Lower lobe of right lung (tissue), 2 donors: ENCODE results near the gene GPC6. TPM values are rescaled to one million over a fixed set of nuclear protein-coding genes. Genes with fewer than 3 reads are reported as not detected.

Experiments
- ATAC-seq, 2 donors: fragments of 200-7000 bp; cut with Tn5 transposase; one replicate each; pipeline ENCODE4 v1.9.1; 2020 to 2022; ENCODE audit warnings: mild to moderate bottlenecking in 2 of 2, moderate library complexity in 2 of 2
- DNase-seq: peaks from one replicate; pipeline ENCODE4 v3.0.0-alpha.2; 2020
- H3K27ac ChIP-seq: fragments of 200-600 bp; one replicate; pipeline ENCODE4 v1.8.0; 2022
- H3K27me3 ChIP-seq: fragments of 200-600 bp; one replicate; pipeline ENCODE4 v1.8.0; 2022; ENCODE audit warnings: low read depth
- H3K36me3 ChIP-seq: fragments of 200-600 bp; one replicate; pipeline ENCODE4 v1.8.0; 2022; ENCODE audit warnings: mild to moderate bottlenecking
- H3K4me1 ChIP-seq: fragments of 200-600 bp; one replicate; pipeline ENCODE4 v1.8.0; 2022
- H3K4me3 ChIP-seq: fragments of 200-600 bp; one replicate; pipeline ENCODE4 v1.8.0; 2022; ENCODE audit warnings: mild to moderate bottlenecking
- H3K9me3 ChIP-seq: fragments of 200-600 bp; one replicate; pipeline ENCODE4 v1.8.0; 2022
- CTCF ChIP-seq: fragments of 200-600 bp; IDR thresholded peaks from one replicate; pipeline ENCODE4 v1.8.0; 2022; ENCODE audit warnings: antibody characterized with exemption, mild to moderate bottlenecking
- intact Hi-C: fragments of 100-400 bp; cut with DNase I; formaldehyde crosslinking; loops from one replicate; pipeline ENCODE4 v1.11.0; 2022
- total RNA-seq: library from RNA; stranded (reverse); fragmentation: NEBNext Ultra II Directional; extraction: Animal tissue kit (Norgen Biotek cat#: 25700); gene quantifications from one replicate; pipeline ENCODE4 v1.2.1, GENCODE V29; 2021
- donor health status: DM: no; HTN: yes; CAD: no; lungs with severe emphysema.

Gene GPC6
- total RNA-seq, 1 donor from 2014 or later, result 5.5 TPM

- Histone ChIP-seq H3K27ac (no peak overlapping the region), H3K27me3 (no peaks in the 10 kb centered on the region), H3K4me3 (no peak overlapping the region), H3K9me3 (no peaks in the 10 kb centered on the region), H3K4me1 (no peaks in the 10 kb centered on the region), H3K36me3 (no peaks in the 10 kb centered on the region)
- intact Hi-C loops, result no loop called here
- no peak for TF ChIP-seq CTCF
- ATAC-seq (no peak), DNase-seq (no peak)
Observed at GRCh38 chr13:93377196-93377595, 150.6 kb downstream of the GPC6 start.

GRCh38 chr13:93378184-93378583 lies 151.6 kb downstream of the GPC6 start:
- Histone ChIP-seq H3K9me3 (no peaks in the 10 kb centered on the region), H3K4me3 (no peak overlapping the region), H3K27me3 (no peaks in the 10 kb centered on the region), H3K27ac (no peak overlapping the region), H3K4me1 (no peaks in the 10 kb centered on the region), H3K36me3 (no peaks in the 10 kb centered on the region)
- no peak for DNase-seq
- no peak for TF ChIP-seq CTCF
- intact Hi-C loops, result no loop called here
- ATAC-seq, result no peak

GRCh38 chr13:93386116-93386515 lies 159.5 kb downstream of the GPC6 start:
- no peak for ATAC-seq
- Histone ChIP-seq H3K36me3 (no peaks in the 10 kb centered on the region), H3K27me3 (no peaks in the 10 kb centered on the region), H3K4me3 (no peak overlapping the region), H3K9me3 (no peaks in the 10 kb centered on the region), H3K4me1 (no peaks in the 10 kb centered on the region), H3K27ac (no peak overlapping the region)
- no peak for TF ChIP-seq CTCF
- no peak for DNase-seq
- intact Hi-C loops, result no loop called here

GRCh38 chr13:93388701-93389100 lies 162.1 kb downstream of the GPC6 start:
- H3K4me3 ChIP-seq, result no peak overlapping the region
- no peaks in the 10 kb centered on the region for H3K27me3 ChIP-seq
- intact Hi-C loops, result no loop called here
- H3K36me3 ChIP-seq, result no peaks in the 10 kb centered on the region
- no peak overlapping the region for H3K27ac ChIP-seq
- ATAC-seq (no peak), DNase-seq (no peak)
- H3K9me3 ChIP-seq, result no peaks in the 10 kb centered on the region
- TF ChIP-seq CTCF, result no peak
- no peaks in the 10 kb centered on the region for H3K4me1 ChIP-seq

GRCh38 chr13:93397619-93398018 lies 171.0 kb downstream of the GPC6 start:
- no peak for TF ChIP-seq CTCF
- ATAC-seq, result no peak
- DNase-seq, result no peak

More at GRCh38 chr13:93397619-93398018, 171.0 kb downstream of the GPC6 start:
- no peaks in the 10 kb centered on the region for H3K9me3 ChIP-seq
- H3K27me3 ChIP-seq, result no peaks in the 10 kb centered on the region
- intact Hi-C loops, result no loop called here
- no peaks in the 10 kb centered on the region for H3K36me3 ChIP-seq
- no peak overlapping the region for H3K4me3 ChIP-seq
- H3K4me1 ChIP-seq, result no peaks in the 10 kb centered on the region
- no peak overlapping the region for H3K27ac ChIP-seq
